MM.1S (cell line): ENCODE data around the gene DEPDC1.

Experiments
- EZH2 ChIP-seq: fragments of 300-600 bp; sonication (generic); optimal IDR thresholded peaks from 2 replicates; pipeline ENCODE3; 2017; ENCODE audit warnings: low read depth, mild to moderate bottlenecking, antibody characterized with exemption, low read length, mixed read lengths
- EZH2phosphoT487 ChIP-seq: fragments of 300-600 bp; sonication (generic); IDR thresholded peaks from 2 replicates; pipeline ENCODE4 v1.6.1; 2018; ENCODE audit warnings: antibody characterized with exemption, low read length
- TF ChIP-seq, protein P1 (sequence below): fragments of 300-600 bp; sonication (generic); IDR thresholded peaks from 2 replicates; pipeline ENCODE4 v1.5.1; 2016; ENCODE audit warnings: antibody characterized with exemption, low read length, mixed read lengths

DNA sequence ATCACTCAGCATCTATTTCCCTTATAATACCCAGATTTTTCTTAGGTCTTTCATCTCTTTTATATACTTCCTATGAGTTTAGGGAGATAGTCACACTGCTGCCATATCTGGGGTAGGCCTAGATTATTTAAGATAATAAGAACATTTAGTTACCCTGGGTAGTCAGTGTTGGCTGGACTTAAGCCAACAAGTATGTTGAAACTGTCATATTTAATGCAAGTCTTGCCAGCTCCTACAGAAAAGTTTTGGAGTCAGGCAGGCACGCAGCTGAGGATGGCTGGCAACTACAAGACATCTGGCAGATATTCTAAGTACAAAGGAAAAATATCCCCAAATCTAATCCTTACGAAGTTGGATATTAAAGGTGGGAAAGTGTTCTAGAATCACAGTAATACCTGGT lies 19.2 kb upstream of the DEPDC1 start:
- TF ChIP-seq, protein P1, sequence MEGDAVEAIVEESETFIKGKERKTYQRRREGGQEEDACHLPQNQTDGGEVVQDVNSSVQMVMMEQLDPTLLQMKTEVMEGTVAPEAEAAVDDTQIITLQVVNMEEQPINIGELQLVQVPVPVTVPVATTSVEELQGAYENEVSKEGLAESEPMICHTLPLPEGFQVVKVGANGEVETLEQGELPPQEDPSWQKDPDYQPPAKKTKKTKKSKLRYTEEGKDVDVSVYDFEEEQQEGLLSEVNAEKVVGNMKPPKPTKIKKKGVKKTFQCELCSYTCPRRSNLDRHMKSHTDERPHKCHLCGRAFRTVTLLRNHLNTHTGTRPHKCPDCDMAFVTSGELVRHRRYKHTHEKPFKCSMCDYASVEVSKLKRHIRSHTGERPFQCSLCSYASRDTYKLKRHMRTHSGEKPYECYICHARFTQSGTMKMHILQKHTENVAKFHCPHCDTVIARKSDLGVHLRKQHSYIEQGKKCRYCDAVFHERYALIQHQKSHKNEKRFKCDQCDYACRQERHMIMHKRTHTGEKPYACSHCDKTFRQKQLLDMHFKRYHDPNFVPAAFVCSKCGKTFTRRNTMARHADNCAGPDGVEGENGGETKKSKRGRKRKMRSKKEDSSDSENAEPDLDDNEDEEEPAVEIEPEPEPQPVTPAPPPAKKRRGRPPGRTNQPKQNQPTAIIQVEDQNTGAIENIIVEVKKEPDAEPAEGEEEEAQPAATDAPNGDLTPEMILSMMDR, result no peak
- TF ChIP-seq EZH2 (no peak), EZH2phosphoT487 (no peak)
